Measurements from ENCODE around the gene SEMA5A.

SEMA5A gene

DNA sequence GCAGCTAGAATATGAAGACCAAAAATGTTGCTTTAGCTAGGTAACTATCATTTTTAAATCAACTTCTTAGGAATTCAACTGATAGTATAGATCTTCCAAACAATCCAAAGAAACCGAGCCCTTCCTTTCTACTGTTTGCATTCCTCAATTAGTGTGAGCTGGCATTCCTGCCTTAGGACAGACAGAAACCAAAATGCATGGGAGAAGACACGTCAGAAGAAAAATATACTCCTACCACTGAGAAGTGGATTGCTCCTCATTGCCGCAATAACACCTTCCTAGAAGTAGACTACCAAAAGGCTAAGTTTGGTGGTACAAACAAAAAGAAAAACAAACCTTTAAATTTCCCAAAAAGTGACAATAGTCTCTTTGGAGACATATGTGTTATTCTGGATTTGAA lies 440.0 kb downstream of the SEMA5A start:
- no peak for DNase-seq (ENCODE audit: low spot score)

DNA sequence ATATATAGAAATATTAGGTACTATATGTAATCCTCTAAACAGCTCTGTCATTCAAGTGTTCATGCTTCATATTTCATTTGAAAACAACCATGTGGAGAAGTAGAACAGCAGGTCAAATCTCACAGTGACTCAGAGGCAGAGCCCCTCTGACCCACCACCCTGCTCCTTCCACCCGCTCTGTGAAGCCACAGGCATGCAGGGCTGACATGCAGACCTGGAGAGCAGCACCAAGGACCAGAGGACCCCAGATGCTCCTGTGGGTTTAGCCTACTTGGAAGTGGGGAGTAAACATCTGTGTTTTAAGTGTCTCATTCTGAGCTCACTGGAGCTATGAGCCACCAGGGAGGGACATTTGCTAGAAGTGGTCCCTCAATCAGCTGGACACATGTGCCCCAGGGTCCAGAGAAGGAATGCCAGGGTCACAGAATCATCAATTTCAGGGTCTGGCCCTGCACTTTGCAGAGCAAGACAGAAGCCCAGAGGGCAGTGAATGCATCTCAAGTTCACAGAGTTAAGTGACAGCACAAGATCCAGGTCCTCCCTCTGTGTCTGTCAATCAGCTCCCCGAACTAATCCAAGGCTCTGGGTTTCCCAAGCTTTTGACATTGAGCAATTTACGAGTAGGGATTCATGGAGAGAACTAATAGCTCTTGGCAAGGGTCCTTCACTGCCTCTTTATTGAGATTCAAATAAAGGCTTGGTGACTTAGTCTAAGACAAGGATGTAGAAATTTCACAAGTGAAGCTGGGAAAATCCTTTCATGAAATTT lies 441.1 kb downstream of the SEMA5A start:
- DNase-seq (ENCODE audit: low spot score) = no peak

DNA sequence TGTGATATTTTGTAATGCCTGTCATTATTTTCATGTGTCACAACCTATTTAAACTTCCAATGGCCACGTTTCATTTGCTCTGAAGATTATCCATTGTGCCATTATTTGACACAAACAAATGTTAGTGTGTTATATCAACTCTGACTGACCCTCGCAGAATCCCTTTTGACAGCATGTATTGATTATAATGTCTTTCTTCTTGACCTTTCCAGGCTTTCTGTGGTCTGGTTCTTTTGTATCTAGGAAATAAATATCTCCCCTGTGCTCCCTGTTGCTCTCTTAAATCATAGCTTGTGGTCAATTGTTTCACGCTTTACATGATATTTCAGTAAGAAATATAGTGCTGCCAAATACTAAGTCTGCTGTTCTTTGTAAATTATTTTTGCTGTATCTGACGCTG lies 442.6 kb downstream of the SEMA5A start:
- no peak for DNase-seq (ENCODE audit: low spot score)

DNA sequence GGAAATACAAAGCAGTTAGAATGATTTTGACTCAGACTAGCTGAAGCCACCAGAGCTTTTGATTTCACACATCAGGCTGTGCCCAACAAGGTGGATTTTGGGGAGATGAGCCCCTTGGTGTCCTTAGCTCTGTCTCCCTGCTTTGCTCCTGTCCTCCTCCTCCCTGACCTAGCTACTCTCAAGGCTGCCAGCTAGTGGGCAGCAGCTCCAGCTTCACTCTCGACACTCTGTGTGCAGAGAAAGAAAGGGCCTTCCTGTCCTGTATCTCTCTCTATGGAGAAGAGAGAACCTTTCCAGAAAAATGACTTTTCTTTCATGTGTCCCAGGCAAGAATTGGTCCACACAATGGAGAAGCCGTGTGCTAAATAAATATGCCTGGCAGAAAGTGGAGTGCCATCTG lies 446.2 kb downstream of the SEMA5A start:
- no peak for DNase-seq (ENCODE audit: low spot score)

DNA sequence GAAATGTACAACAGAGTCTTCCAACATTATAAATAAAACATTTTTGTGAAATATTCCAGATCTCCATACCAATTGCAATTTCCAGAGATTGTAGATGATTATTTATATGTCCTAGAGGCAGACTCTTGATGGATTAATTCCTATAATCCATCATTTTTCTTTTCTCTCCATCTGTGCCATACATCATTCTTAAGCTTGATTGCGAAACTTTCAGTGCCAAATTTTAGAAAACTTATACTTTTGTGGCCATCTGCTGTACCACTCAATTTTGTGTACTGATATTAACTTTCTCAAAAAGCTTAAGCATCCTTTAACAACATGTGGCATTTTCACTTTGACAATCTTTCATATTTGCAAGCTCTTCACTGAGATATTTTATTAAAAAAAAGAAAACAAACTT lies 446.9 kb downstream of the SEMA5A start:
- no peak for DNase-seq (ENCODE audit: low spot score)

DNA sequence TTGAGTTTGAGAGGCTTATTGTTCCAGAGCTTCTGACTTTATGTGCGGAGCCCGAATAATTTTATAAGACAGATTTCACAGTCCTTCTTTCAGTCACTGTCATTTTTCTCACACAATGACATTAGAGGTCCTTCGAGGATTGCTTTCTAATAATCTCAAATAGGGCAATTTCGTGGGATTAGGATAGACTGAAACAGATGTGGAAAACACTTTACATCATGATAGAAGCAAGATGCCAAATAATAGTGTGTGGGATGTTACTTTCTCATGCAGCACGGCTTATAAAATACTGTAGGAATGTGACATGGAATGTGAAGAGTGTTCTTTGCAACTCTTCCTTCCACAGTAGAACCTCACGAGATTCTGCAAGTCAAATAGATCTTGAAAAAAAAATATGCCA lies 451.3 kb downstream of the SEMA5A start:
- no peak for DNase-seq (ENCODE audit: low spot score)

DNA sequence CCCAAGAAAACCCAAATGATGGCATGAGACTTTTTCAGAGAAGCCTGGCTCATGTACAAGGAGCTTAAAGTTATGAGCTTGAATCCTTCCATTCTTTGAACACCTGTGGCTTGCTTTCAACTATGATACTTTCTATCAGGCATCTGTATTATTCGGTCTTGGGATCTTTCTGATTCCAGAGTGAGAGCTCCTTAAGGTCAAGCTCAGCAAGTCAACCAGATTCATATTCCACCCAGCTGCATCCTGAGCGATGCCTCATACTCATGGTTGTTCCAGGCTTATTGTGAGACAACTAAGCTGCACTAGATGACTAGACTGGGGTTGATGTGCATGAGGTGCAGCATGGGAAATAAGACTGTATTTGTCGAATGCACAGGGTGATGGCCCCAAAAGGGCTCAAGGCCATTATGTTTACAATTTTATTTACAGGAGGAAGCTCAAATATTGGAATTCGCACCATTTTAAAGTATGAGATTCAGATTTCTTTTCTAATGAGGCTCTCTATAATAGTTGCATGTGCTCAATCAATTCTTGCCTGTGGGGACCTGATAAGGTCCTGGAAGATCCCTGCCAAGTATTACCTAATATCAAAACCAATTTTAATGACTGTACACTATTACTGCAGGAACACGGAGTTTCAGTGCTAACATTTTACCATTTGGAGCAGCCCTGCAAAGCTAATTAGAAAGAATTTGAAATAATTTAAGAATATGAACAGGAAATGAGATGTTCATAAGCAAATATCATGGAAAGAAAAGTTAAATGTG lies 453.8 kb downstream of the SEMA5A start:
- DNase-seq (ENCODE audit: low spot score) = no peak

DNA sequence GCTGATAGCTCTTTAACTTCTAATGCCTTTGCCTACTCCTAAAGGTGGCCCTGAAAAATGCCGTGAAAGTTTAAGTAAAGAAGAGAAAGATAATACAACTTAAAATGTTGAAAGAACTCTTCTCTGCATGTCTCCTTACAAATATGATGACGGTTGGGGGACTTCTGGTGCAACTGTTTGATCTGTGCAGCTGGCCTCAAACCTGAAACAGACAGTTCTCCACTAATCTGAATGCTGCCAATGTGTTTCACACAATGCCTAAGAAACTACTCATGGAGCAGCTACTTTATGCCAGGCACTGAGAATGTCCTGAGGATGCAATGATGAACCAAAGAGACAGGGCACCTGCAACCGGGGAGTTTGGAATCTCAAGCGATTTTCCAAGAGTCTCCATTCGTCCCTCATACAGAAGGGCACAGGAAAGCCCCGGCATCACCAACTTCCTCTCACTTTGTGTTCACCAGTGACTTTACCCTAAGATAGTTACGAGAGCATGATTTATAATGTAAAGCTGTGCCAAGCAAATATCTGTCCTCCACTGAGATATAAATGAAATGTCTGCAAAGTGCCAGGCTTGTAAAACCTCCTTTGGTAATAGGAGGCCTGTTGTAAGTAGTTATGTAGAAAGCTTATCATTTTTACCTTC lies 455.4 kb downstream of the SEMA5A start:
- DNase-seq (ENCODE audit: low spot score) = no peak

DNA sequence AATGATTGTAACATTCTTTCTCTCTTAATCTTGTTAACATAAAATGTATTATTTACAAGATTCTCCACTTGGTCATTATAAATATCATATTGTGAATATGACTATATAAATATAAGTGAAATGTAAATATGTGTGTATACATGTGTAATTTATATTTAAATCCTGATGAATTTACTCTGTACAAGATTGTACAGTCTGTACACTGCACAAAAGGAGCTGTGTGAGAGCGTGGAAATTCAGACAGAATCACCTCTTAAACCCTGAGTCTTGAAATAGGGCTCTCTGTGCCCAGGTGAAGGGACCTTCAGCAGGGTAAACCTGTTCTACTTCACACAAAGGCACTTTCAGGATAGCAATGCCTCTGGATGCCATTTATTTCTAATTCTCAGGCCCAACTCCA lies 456.0 kb downstream of the SEMA5A start:
- DNase-seq (ENCODE audit: low spot score) = no peak

DNA sequence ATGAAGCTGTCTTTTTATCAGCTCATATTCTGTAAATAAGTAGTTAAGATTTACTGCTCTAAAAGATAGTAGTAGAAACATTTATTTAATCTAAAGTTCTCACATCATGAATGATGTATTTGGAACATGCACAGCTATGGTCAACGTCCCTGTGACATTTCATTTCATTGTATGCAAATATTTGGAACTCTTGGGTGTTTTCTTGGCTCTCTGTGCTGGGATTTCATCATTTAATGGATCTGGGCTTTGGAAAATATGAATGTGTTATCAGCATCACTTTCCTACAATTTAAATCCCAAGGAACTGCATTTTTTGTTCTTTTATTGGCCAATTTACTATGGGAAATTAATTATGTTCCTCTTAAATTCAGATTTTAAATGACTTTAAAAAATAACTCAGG lies 462.9 kb downstream of the SEMA5A start:
- no peak for DNase-seq (ENCODE audit: low spot score)

DNA sequence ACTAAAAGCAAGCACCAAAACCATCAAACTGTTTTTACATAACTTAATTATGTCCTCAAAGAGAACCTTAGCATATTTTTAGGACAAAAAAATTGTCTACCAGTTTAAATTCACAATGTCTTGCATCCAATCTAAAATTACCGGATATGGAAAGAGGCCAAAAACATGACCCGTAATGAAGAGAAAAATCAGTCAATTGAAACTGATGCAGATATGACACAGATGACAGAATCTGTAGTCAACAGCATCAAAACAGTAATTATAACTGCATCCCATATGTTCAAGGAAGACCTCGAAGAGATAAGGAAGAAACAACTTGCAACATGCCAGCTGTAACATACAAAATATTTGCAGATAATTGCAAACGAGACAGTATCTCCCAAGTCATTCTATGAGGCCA lies 473.2 kb downstream of the SEMA5A start:
- no peak for DNase-seq (ENCODE audit: low spot score)

DNA sequence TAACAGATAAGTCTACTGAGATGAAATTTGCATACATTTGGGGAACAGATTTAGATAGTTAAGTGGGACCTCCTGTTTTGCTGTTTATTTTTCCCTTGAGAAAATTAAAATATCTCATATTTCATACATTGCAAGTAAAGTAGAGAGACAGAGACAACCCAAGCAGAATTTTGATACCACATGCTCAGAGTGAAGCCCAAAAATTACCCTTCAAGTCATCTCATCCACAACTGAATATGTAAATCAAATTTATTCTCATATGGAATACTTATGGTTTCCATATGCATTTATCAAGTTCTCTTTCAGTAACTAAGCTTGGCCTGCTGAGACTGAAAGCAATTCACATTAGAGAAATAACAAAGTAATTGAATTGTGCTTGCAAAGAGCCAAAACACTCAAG lies 474.4 kb downstream of the SEMA5A start:
- DNase-seq (ENCODE audit: low spot score) = no peak

DNA sequence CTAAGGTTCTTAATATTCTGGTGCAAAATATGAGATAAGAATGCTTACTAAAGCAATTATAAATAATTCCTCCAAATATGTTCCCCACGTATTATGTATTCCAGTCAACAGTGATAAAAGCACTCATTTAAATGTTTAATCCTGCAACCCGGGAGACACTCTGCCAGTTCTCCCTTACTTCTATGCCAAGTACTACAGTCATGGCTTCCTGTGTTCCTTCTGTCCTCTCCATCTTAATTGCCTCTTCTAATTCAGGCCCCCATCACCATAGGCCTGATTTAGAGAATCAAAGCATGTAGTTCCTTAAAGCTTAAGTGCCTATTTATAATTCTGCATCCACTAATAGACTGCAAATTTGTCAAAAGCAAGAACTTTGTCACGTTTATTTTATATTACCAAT lies 474.8 kb downstream of the SEMA5A start:
- DNase-seq (ENCODE audit: low spot score) = no peak

DNA sequence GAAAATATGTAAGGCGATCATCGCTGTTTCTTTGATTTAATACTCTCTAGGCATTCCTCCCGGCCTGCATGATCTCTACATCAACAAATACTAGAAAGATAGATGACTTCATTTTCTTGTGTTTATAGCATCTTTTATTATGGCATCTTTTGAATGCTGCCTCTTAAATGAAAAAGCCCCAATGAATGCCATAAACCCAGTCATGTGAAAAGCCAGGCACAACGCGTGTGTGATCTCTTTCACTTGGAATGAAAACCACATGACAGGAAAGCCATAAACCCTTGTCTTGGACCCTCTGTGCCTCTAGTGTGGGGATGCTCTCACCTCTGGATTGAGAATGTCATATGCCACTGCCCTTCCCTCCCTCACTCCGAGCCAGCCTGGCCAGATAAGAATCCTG lies 476.2 kb downstream of the SEMA5A start:
- no peak for DNase-seq (ENCODE audit: low spot score)

DNA sequence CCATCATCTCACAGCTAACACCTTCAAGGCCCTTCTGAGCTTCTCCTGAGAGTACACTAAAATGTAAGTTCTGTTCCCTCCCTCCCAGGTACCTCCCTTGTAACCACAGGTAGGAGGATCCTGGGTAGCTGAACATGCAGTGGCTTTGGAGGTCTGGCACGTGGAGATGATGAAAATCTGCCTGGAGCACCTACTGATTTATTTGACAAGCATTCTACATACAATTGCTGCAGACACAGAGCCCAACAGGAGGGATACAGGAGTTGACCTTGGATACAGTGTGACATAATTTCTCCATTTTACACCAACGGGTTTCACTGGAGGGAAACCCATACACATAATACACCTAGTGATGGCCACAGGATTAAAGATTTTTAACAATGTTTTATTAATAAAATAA lies 478.7 kb downstream of the SEMA5A start:
- DNase-seq (ENCODE audit: low spot score) = no peak

DNA sequence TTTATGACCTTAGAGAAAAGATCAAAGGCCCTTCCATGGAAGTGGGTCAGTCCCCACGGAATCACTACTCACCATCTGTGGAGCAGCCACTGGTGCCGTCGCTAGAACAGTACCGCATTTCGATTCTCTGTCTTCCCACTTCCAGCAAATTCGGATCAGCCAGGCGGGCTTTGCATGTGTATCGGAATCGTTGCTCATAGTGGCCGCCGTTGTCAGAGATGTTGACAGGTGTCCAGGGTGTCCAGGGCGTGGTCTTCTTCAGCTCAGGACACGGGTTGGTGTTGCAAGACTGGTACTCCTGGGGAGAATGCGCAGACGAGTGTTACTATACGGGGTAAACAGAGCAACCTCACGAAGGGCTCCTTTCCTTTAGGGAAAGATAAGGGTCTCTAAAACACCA lies 479.5 kb downstream of the SEMA5A start:
- DNase-seq (ENCODE audit: low spot score) = no peak

DNA sequence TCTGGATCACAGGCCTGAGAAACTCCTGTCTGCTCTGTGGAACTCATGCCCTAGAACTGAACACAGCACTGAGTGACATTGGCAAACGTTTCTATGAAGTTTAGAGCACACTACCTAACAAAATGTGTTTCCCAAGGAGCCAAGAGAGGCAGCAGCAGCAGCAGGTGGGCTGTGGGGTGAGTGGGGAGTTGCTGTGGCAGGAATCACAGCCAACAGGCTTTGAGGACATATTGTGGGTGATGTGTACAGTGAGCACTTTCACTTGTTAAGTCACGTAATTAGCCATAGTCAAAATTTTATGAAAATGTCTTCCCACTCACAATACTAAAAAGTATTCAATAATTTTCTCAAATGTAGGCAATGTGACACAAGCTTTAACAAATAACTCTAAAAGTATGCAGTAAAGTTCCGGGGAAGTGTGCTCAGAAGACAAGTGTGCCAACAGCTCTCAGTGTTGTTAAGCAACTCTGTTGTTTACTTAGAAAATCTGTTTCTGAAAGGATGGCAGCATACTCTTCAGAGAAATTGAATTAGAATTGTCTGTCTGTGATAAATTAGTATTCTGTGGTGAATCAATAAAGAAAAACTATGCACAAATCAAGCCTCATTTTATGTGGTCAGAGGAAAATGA lies 482.1 kb downstream of the SEMA5A start:
- DNase-seq (ENCODE audit: low spot score) = no peak

DNA sequence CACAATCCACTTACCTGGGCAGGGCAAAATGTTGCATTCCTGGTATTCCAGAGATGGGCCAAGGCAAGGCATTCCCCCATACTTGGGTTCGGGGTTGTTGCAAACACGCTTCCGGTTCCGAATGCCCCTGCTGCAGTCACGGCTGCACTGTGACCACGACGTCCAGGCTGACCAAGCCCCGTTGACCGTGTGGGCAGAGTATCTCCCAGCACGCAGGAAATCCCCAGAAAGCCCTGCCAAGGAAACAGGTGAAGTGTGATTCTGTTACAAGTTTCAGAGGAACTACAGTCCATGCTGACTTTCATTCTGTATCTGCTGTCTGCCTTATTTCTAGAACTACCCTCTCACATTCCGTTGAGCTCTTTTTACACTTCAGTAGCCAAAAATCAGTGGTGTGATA lies 483.0 kb downstream of the SEMA5A start:
- no peak for DNase-seq (ENCODE audit: low spot score)

DNA sequence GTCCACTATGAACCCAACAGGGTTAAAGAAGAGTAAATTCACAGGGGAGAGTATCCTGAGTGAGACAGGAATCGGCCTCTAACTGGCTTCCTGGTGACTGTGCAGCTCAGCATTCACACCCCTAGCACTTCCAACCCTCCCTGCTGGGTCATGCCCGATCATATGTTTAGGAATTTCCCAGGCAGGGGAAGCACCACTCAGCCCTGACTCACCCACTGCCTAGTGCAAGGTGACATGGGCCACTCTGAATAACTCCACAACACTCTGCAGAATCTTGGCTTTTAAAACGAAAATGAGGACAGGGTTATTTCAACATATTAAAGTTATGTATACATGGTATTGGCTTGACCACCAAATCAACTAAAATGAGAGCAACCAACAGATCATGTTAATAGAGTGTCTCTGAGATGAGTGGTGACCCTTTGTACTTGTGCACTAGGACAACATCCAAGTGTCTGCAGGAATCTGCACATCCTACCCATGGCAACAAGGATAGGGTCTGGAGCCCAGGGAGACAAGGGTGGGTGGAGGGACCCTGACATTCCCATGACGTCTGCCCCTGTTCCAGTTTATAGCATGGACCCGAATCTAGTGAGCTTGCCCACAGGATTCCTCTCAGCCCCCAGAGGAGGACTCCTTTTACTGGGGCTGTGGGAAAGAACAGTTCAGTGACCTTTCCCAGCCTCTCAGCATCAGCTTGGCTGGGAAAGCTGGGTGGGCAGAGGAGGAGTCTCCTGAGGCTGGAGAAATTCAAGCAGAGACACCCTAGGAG lies 485.8 kb downstream of the SEMA5A start:
- DNase-seq (ENCODE audit: low spot score) = peak; percentile 29

DNA sequence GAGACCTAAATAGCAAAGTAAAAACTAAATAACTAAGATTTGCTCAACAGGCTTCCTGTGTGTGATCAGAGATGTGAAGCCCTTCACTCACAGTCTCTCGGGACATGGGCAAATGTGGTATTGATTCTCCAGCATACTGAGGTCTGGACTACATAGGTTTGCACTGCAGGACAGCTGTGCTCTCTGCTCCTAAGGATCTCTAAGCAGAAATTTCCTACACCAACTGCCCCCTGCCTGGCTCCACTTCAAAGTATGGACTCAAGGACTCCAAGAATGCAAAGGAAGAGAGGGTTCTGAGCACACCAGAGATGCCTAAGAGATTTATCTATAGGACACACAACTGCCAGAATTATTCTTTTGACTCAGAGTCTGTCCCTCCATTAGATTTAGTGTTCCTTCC lies 487.2 kb downstream of the SEMA5A start:
- no peak for DNase-seq (ENCODE audit: low spot score)

DNA sequence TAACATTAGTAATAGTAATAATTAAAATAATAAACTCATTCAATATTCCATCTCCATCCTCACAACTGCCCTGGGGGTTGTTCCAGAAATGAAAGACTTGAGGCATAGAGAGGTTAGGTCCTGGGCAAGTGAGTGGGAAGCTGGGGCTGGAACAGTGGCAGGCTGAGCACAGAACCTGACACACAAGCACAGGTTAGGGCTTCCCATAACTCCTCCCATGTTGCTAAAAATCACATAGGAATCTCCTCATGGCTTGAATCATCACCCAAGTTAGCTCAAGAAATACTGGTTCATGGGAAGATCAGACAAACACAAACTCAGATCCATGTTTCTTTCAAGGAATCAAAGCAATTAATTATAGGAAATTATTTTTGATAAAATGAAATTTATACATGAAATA lies 487.7 kb downstream of the SEMA5A start:
- no peak for DNase-seq (ENCODE audit: low spot score)

DNA sequence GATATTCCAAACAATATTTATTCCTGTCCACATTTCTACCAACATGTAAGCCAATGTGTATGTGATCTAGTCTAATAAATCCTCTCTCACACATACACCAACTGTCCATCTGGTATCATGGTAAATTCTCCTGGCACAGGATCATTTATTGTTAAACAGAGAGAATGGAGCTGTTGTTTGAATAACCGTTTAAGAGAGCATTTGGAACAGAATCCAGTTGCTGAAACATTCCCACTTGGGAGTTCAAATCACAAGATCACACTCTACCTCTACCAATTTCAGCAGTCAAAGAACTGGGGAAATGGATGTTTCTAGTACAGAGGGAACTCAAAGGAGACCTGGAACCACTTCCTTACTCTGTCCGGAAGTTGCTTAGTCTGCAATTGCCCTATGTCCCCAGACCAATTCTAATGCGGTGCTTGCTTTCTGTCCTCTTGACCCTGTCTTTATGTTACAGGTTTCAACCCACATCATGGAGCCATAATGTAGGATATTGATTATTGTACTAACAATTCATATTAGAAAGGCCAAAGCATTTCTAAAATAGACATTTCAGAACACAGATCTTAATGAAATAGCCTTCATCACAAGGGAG lies 488.4 kb downstream of the SEMA5A start:
- no peak for DNase-seq (ENCODE audit: low spot score)
